Myocyte (in vitro differentiated cells): Measurements from ENCODE around the gene MAPK4. TPM values are rescaled to one million over a fixed set of nuclear protein-coding genes. Genes with fewer than 3 reads are reported as not detected.
"Not testable (repeated sequence)": the region's sequence is repeated elsewhere in the genome, so short reads cannot be mapped to it uniquely, and the experiment has no call there.

Experiments used
- DNase-seq: peaks from one replicate; pipeline ENCODE4 v3.0.0-alpha.2; 2012; ENCODE audit warnings: low read depth
- total RNA-seq: library from RNA; depleted of rRNA; stranded (reverse); fragments of >200 nt; gene quantifications from 2 replicates; pipeline ENCODE4 v1.2.3, GENCODE V29; 2014

Gene MAPK4
- total RNA-seq, 1 donor from 2014 or later: not detected

DNA sequence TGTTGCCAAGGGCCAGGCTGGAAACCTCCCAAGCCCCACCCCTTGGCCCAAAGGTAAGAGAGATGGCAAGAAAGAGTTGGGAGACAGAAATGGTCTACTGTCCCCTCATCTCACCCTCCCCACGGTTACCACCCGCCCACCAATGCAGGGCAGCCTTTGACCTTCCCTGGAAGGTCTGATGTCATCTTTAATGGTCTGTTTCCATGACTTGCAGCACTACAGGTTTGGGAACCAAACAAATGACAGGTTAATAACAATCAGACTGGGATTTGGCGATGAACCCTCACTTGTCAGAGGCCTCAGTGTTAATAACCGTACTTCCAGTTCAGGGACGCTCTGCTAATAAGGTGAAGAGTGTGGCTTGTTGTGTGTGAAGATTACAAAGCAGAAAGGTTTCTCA lies 189.5 kb downstream of the MAPK4 start:
- no peak for DNase-seq

DNA sequence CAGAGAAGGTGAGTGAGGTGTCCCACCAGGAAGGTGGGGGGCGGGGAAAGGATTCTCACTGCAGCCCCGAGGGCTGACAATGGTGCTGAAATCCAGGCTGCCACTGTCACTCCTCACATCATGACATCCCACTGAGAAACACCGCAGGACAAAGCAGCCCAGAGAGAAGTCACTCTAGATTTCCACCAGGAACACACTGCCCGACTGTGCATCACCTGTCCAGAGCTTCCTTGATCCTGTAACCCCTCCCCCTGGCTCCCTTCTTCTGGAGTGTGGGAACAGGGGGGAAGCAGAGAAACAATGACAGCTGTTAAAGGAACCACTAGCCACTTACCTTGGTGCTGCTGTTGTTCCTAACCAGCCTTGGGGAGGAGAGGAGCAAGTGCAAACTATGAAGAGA lies 190.1 kb downstream of the MAPK4 start:
- no peak for DNase-seq

DNA sequence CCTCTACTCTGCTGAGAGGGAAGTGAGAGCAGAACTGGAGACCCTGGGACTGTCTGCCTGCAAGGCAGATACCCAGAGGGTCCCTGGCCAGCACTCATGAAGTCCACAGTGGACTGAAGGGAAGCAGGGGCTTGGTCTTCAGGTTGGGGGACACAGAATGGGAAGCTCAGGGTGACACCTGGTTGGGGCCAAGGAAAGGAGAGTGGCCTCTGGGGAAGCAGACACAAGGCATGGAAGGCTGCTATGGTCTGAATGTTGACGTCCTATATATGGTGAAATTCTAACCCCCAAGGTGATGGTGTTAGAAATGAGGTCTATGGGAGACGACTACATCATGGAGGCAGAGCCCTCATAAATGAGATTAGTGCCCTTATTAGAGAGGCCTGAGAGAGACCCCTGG lies 190.7 kb downstream of the MAPK4 start:
- DNase-seq: no peak

DNA sequence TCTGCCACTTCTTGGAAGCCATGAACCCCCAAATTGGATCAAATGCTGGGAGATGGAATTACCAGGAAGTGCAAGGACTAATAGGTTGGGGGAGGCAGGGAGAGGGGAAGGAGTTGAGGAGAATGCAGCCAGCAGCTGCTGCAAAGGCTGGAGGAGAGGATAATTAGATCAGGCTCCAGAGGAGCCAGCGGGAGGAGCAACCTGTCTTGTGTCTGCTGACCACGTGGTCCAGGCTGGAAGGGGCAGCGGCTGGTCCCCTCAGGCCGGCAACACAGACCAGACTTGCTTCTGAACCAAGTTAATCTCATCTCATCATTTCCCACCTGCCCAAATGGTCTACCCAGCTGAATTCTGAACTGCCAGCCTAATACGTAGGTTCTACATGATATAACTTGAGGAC lies 191.6 kb downstream of the MAPK4 start:
- no peak for DNase-seq

DNA sequence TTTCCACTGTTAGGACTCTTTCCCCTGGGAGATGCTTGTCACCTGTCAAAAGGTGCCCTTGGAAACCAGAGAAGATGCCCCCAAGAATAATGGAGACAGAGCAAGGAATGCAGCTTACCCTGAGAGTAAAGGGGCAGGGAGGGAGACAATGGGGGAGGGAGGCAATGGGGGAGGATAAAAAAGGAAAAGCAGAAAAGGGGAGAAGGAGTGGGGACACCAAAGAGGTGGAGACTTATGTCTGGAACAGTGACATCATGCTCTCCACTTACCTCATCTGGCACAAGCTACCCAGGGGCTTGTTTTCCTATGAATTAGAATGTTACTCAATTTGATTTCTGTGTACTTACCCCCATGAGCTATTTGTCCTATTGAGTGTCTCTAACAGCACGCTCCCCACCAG lies 192.1 kb downstream of the MAPK4 start:
- no peak for DNase-seq

DNA sequence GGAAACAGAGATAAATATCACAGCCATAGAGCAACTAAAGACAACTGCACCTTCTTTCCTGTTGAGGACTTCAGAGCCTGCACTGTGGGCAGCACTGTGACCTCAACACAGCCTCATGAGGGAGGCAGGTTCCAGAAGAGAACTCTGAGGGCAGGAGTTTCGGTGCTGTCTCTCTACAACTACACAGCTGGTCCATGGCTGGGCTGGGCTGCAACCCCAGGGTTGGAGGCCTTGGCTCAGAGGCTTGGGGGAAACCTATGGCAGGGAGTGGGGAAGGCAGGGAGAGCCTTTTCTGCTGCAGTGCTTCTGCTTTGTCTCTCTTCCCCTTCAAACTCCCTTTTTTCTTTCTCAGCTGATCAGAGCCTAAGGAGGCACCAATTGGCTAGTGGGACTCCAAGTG lies 193.4 kb downstream of the MAPK4 start:
- no peak for DNase-seq

DNA sequence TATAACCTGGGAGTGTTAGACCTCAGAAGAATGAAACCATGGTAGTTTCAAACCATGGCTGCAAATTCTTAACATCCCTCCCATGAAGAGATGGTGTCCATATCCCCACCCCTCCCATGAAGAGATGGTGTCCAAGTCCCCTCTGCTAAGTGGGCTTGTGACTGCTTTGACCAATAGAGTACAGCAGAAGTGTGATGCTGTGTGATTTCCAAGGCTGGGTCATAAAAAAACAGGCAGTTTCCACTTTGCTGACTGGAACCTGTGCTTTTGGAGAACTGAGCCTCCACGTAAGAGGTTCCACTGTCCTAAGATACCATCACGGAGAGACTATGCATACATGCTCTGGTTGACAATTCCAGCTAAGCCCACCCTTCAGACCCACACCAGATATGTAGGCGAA lies 194.4 kb downstream of the MAPK4 start:
- DNase-seq: no peak

DNA sequence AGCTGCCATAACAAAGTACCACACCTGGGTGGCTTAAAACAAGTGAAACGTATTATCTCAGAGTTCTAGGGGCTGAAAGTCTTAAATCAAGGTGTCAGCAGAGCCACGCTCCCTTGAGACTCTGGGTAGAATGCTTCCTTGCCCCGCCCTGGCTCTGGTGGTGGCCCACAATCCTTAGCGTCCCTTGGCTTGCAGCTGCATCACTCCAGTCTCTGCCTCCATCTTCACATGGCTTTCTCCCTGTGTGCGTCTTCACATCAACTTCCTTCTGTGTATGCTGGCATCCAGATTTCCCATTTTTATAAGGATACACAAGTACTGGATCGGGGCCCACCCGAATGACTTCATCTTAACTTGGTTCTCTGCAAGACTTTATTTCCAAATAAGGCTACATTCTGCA lies 197.5 kb downstream of the MAPK4 start:
- DNase-seq: no peak

DNA sequence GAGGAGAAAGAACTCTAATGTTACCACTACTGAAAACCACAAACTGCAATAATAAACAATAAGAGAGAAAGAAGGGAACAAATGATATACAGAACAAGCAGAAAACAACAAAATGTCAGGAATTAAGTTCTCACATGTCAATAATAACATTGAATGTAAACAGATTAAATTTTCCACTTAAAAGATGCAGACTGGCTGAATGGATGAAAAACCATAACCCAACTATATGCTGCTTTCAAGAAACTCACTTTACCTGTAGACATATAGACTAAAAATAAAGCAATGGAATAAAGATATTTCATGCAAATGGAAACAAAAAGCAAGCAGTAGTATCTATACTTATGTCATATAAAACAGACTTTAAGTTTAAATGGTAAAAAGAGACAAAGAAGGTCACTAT lies 209.6 kb downstream of the MAPK4 start:
- DNase-seq: no peak

DNA sequence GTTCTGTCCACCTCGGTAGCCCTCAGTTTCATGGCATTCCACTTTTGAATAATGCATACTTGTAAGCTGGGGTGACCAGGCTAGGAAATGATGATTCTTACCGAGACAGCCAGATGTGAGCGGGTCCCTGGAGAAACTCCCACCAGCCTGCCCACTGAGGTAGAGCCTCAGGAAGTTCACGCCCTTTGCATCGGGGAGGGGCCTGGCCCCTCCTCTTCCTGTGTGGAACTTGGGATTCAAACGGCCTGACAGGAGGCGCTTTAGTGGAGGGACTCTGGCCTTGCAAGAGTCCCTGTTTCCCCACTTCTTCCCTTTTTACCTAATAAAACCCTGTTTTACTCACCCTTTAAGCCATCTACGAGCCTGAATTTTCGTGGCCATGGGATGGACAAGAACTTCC lies 215.3 kb downstream of the MAPK4 start:
- no peak for DNase-seq

DNA sequence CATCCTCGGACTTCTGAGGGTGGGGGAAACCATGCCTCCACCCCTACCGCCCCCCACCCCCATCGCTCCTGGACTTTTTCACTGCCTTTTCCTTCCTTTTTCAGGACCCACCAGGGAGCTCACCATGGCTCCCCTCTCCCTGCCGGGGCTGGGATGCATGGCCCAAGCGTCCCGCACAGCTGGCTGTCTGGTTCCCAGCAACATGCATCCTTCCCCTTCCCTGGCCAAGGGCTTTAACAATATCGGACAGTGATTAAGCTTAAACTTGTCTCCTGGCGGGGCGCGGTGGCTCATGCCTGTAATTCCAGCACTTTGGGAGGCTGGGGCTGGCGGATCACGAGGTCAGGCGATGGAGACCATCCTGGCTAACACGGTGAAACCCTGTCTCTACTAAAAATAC lies 215.8 kb downstream of the MAPK4 start:
- DNase-seq: no peak

DNA sequence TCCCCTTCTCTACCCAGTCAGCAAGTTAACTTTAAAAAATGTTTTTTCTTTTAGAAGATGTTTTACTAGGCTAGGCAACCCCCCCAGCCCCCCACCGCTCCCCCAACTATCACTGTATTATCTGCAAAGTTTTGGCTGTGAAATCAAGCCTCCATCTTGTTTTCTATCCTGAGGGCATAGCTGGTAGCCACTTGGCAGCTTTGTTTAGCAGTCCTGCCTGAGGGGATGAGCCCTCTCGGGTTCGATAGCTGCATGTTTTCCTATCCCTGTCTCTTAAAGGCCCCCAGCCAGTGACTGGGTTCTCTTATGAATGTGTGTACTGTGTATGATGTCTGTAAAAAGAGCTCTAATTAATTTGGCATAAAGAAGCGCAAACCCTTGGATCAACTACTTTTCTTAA lies 216.5 kb downstream of the MAPK4 start:
- DNase-seq: no peak

DNA sequence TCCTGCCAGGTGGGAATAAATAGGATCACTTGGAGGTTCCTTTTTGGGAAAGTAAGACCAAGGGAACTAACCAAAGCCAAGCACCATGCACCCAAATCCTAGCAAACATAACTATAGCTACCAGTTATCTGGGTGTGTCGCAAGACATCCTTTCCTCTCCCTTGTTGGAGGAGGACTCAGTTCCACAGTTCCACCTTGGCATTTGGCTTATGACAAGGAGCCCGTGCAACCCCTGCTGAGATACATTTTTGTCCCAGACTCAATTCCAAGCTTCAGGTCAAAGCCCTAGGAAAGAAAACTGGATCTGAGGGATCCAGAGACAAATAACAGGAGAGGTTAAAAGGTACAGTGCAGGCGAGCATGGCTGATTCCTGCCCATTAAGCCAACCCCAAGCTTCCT lies 219.1 kb downstream of the MAPK4 start:
- DNase-seq: not testable (repeated sequence)

Other genes with a start within 250 kb of the MAPK4 start
- 0.10 and 0.11 TPM in 2 replicates for gene SKA1, start 185.0 kb upstream of the MAPK4 start, total RNA-seq